Transverse colon (tissue), 4 donors: ENCODE data around the gene PACRG. TPM values are rescaled to one million over a fixed set of nuclear protein-coding genes. Genes with fewer than 3 reads are reported as not detected.

ENCODE experiments used
- DNase-seq: peaks from one replicate; pipeline ENCODE4 v3.0.0-alpha.2; 2019
- H3K27ac ChIP-seq, 4 donors: fragments of 200-600 bp; sonication (generic); 2 replicates each; pipeline ENCODE4 v1.5.1; 2016 to 2018; ENCODE audit warnings: inconsistent platforms in 4 of 4
- H3K27me3 ChIP-seq: fragments of 200-600 bp; sonication (generic); 2 replicates; pipeline ENCODE4 v1.5.1; 2017; ENCODE audit warnings: inconsistent platforms
- H3K36me3 ChIP-seq, 4 donors: fragments of 200-600 bp; sonication (generic); 2 replicates each; pipeline ENCODE4 v1.5.1; 2017 to 2019; ENCODE audit warnings: inconsistent platforms in 4 of 4
- H3K4me1 ChIP-seq, 4 donors: fragments of 200-600 bp; sonication (generic); 2 replicates each; pipeline ENCODE4 v1.5.1; 2017 to 2020; ENCODE audit warnings: inconsistent platforms in 4 of 4
- H3K4me3 ChIP-seq, 4 donors: fragments of 200-600 bp; sonication (generic); 1 replicate in 1 of 4; 2 replicates in 3 of 4; pipeline versions ENCODE4 v1.5.1 to v1.6.1; 2017 to 2019; ENCODE audit warnings: inconsistent platforms in 4 of 4
- H3K9me3 ChIP-seq, 2 donors: fragments of 200-600 bp; sonication (generic); 2 replicates each; pipeline ENCODE4 v1.5.1; 2017 to 2019; ENCODE audit warnings: inconsistent platforms in 2 of 2
- CTCF ChIP-seq, 5 experiments: fragments of 200-600 bp in 3 of 5; fragments of 450-650 bp in 2 of 5; sonication (generic) in 3 of 5; IDR thresholded peaks; 1 replicate in 2 of 5; 2 replicates in 3 of 5; pipeline ENCODE4 v1.5.1; 2016 to 2017; ENCODE audit warnings: antibody characterized with exemption in 5 of 5, inconsistent platforms in 3 of 5, mild to moderate bottlenecking in 2 of 5, moderate library complexity in 1 of 5
- EP300 ChIP-seq: sonication (generic); formaldehyde crosslinking; IDR thresholded peaks from one replicate; pipeline ENCODE4 v1.6.1; 2017; ENCODE audit warnings: antibody characterized with exemption, low read depth
- POLR2A ChIP-seq: fragments of 450-650 bp; IDR thresholded peaks from one replicate; pipeline ENCODE4 v1.6.1; 2016; ENCODE audit warnings: antibody characterized with exemption, mild to moderate bottlenecking, moderate library complexity
- POLR2AphosphoS5 ChIP-seq, 3 donors: sonication (generic); formaldehyde crosslinking; IDR thresholded peaks; one replicate each; pipeline ENCODE4 v1.6.1; 2016; ENCODE audit warnings: antibody characterized with exemption in 3 of 3
- WGBS, 2 donors: methylation state at CpG; one replicate each; pipeline ENCODE4 v1.1.5; 2018; ENCODE audit warnings: low coverage in 1 of 2; 5-methylcytosine and 5-hydroxymethylcytosine counted together
- in situ Hi-C, 4 donors: fragments of 200-750 bp; cut with MboI; loops; one replicate each; pipeline versions ENCODE4 v1.15.0 to v1.15.1; 2017; ENCODE audit warnings: low sequenced_read_pairs in 3 of 4, low pct_ligation_motif_present in 1 of 4, low pct_unique_long_range_greater_than_20kb in 1 of 4
- intact Hi-C: fragments of 100-400 bp; cut with DNase I; formaldehyde crosslinking; loops from one replicate; pipeline ENCODE4 v1.15.1; 2023; ENCODE audit warnings: low total_unique reads
- small RNA-seq, 4 donors: library from RNA; depleted of rRNA; stranded (forward); fragments of <200 nt; gene quantifications; one replicate each; pipeline ENCODE3, GENCODE V24; 2016
- total RNA-seq, 4 donors: library from RNA; depleted of rRNA; stranded (reverse); fragments of >200 nt; gene quantifications; one replicate each; pipeline ENCODE4 v1.1.0, GENCODE V29; 2016

The PACRG gene
- total RNA-seq, 4 donors from 2014 or later = 1.2 to 13.8 (median 1.4) TPM; not detected in 1

GRCh38 chr6:163356324-163356723 lies 628.5 kb downstream of the PACRG start:
- peak overlapping the region; percentile 53 to 67 (median 63) for H3K27ac ChIP-seq
- peaks cover 0 to 3% (median 0%) of the 10 kb centered on the region in 4 donors for H3K4me1 ChIP-seq
- no peaks in the 10 kb centered on the region for H3K36me3 ChIP-seq
- no peak for DNase-seq
- no peaks in the 10 kb centered on the region for H3K9me3 ChIP-seq
- TF ChIP-seq CTCF (IDR thresholded peaks at IDR 0.05) (no peak), POLR2A (no peak), POLR2AphosphoS5 (IDR thresholded peaks at IDR 0.05) (no peak), EP300 (no peak)
- in situ Hi-C loops = no loop called here
- intact Hi-C loops = no loop called here
- 44 to 50% methylated on average over 2 to 13 of the region's 13 CpGs for WGBS, 2 donors
- H3K27me3 ChIP-seq = no peaks in the 10 kb centered on the region
- H3K4me3 ChIP-seq = no peak overlapping the region

GRCh38 chr6:163356743-163357142 lies 629.0 kb downstream of the PACRG start:
- no peak for DNase-seq
- H3K4me3 ChIP-seq = no peak overlapping the region
- in situ Hi-C loops (no loop called here), intact Hi-C loops (no loop called here)
- peaks cover 0 to 3% (median 0%) of the 10 kb centered on the region in 4 donors for H3K4me1 ChIP-seq
- H3K27ac ChIP-seq = no peak overlapping the region
- TF ChIP-seq POLR2A = no peak
- no peaks in the 10 kb centered on the region for H3K9me3 ChIP-seq
- WGBS, 2 donors = 93 to 97% methylated on average over 5 to 6 of the region's 6 CpGs
- H3K27me3 ChIP-seq = no peaks in the 10 kb centered on the region
- no peaks in the 10 kb centered on the region for H3K36me3 ChIP-seq

- no peak overlapping the region for H3K27ac ChIP-seq
- no peaks in the 10 kb centered on the region for H3K9me3 ChIP-seq
- no peaks in the 10 kb centered on the region for H3K36me3 ChIP-seq
- no peak for TF ChIP-seq POLR2A
- TF ChIP-seq POLR2AphosphoS5 (IDR thresholded peaks at IDR 0.05) = no peak
- TF ChIP-seq EP300 = no peak
- TF ChIP-seq CTCF (IDR thresholded peaks at IDR 0.05) = no peak
- WGBS, 2 donors = 86 to 93% methylated on average over 12 to 13 of the region's 13 CpGs
- no peaks in the 10 kb centered on the region for H3K4me1 ChIP-seq
- H3K4me3 ChIP-seq = no peak overlapping the region
- in situ Hi-C loops = no loop called here
- H3K27me3 ChIP-seq = no peaks in the 10 kb centered on the region
- DNase-seq = no peak
- intact Hi-C loops = no loop called here
Observed at GRCh38 chr6:163364641-163365040, 636.9 kb downstream of the PACRG start.

Small RNA genes lying within 50 kb of the gene (small RNA-seq; reads per million reads assigned to genes)
- 0 to 0.28 (median 0) reads per million in 4 donors for gene AL031121.1
- gene AL590286.1 = 0 reads per million in 4 donors

Other genes with a start within 250 kb of the PACRG start
- 10 to 100 TPM in 1 of 4 donors, 1 to 10 TPM in 3; 4.5 to 12.3 (median 9.0) TPM for gene PRKN, start 208 bp upstream of the PACRG start, total RNA-seq